ENCODE measurements around the gene FAM83G.

Gene FAM83G

GRCh38 chr17:18964550-18964949 is 40.0 kb downstream of the FAM83G start:
- no peak for DNase-seq (ENCODE audit: low read depth)
- no peak overlapping the region for H3K4me3 ChIP-seq (ENCODE audit: low read length)
- TF ChIP-seq CTCF (conservative IDR thresholded peaks at IDR 0.05; ENCODE audit: low read depth, low read length): no peak

GRCh38 chr17:18964018-18964351 is 40.6 kb downstream of the FAM83G start:
- DNase-seq (ENCODE audit: low read depth): no peak
- no peak overlapping the region for H3K4me3 ChIP-seq (ENCODE audit: low read length)
- TF ChIP-seq CTCF (conservative IDR thresholded peaks at IDR 0.05; ENCODE audit: low read depth, low read length): no peak

GRCh38 chr17:18963126-18964017 is 41.2 kb downstream of the FAM83G start:
- H3K4me3 ChIP-seq (ENCODE audit: low read length): no peak overlapping the region
- DNase-seq (ENCODE audit: low read depth): no peak
- TF ChIP-seq CTCF (conservative IDR thresholded peaks at IDR 0.05; ENCODE audit: low read depth, low read length): no peak

GRCh38 chr17:18962494-18962815 is 42.1 kb downstream of the FAM83G start:
- no peak for TF ChIP-seq CTCF (conservative IDR thresholded peaks at IDR 0.05; ENCODE audit: low read depth, low read length)
- no peak overlapping the region for H3K4me3 ChIP-seq (ENCODE audit: low read length)
- no peak for DNase-seq (ENCODE audit: low read depth)

GRCh38 chr17:18961634-18962493 is 42.7 kb downstream of the FAM83G start:
- no peak for TF ChIP-seq CTCF (conservative IDR thresholded peaks at IDR 0.05; ENCODE audit: low read depth, low read length)
- DNase-seq (ENCODE audit: low read depth): no peak
- no peak overlapping the region for H3K4me3 ChIP-seq (ENCODE audit: low read length)

GRCh38 chr17:18960803-18961511 is 43.6 kb downstream of the FAM83G start:
- no peak overlapping the region for H3K4me3 ChIP-seq (ENCODE audit: low read length)
- no peak for DNase-seq (ENCODE audit: low read depth)
- TF ChIP-seq CTCF (conservative IDR thresholded peaks at IDR 0.05; ENCODE audit: low read depth, low read length): peak; percentile 87
